ENCODE data around the gene PTGER4. TPM values are rescaled to one million over a fixed set of nuclear protein-coding genes. Genes with fewer than 3 reads are reported as not detected.

The PTGER4 gene
- total and polyA plus RNA-seq, 2 of the 8 experiments (the other 6 are each of a cell fraction or from before 2014, with no cell fraction given) = 0.76 to 1.2 TPM

DNA sequence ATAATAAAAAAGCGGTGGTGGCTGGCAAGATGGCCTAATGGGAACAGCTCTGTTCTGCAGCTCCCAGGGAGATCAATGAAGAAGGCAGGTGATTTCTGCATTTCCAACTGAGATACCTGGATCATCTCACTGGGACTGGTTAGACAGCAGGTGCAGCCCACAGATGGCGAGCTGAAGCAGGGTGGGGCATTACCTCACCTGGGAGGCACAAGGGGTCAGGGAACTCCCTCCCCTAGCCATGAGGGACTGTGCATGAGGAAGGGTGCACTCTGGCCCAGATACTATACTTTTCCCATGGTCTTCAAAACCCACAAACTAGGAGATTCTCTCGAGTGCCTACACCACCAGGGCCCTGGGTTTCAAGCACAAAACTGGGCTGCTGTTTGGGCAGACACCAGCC lies 45.6 kb upstream of the PTGER4 start (continued):
- no peak for TF ChIP-seq SAP30 (IDR thresholded peaks at IDR 0.05; ENCODE audit: insufficient read depth, insufficient replicate concordance, low read length)
- TF ChIP-seq, protein P1, sequence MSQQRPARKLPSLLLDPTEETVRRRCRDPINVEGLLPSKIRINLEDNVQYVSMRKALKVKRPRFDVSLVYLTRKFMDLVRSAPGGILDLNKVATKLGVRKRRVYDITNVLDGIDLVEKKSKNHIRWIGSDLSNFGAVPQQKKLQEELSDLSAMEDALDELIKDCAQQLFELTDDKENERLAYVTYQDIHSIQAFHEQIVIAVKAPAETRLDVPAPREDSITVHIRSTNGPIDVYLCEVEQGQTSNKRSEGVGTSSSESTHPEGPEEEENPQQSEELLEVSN (IDR thresholded peaks at IDR 0.05) = no peak
